GM19238 (cell line): ENCODE results near the gene NOL9.

Source experiments
- DNase-seq: peaks from one replicate; pipeline ENCODE4 v3.0.0; 2011; ENCODE audit warnings: low spot score; ENCODE audit not compliant: insufficient read length

NOL9 gene

GRCh38 chr1:6471970-6472368 is 82.3 kb downstream of the NOL9 start:
- DNase-seq, result no peak
